ENCODE measurements around the gene FAM222A. TPM values are rescaled to one million over a fixed set of nuclear protein-coding genes. Genes with fewer than 3 reads are reported as not detected.

Gene FAM222A
- total RNA-seq, 4 donors from 2014 or later, result 0.34 to 3.5 (median 1.7) TPM; not detected in 1

DNA sequence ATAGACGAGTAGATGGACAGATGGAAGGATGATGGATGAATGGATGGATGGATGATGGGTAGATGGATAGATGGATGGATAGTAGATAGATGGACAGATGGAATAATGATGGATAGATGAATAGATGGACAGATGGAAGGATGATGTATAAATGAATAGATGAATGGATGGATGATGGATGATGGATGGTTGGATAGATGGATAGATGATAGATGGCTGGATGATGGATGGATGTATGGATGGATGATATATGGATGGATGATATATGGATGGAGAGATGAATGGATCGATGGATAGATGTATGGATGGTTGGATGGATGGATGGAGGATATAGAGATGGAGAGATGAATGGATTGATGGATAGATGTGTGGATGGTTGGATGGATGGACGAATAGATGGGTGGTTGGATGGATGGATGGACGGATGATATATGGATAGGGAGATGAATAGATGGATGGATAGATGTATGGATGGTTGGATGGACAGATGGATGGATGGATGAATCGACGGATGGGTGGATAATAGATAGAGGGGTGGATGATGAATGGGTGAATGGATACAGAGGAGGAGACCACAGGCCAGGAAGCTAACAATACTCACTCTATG lies 100.3 kb downstream of the FAM222A start:
- intact Hi-C loops (cut with DNase I; ENCODE audit: low total_unique reads), result no loop called here
- H3K27me3 ChIP-seq, result no peaks in the 10 kb centered on the region
- no peaks in the 10 kb centered on the region for H3K36me3 ChIP-seq
- no peaks in the 10 kb centered on the region for H3K9me3 ChIP-seq
- H3K4me3 ChIP-seq, result no peak overlapping the region
- H3K27ac ChIP-seq, result no peak overlapping the region
- no peak for DNase-seq
- no peak for TF ChIP-seq CTCF (IDR thresholded peaks at IDR 0.05)
- TF ChIP-seq POLR2A (IDR thresholded peaks at IDR 0.05), result no peak
- no peaks in the 10 kb centered on the region for H3K4me1 ChIP-seq

GRCh38 chr12:109814600-109815150 lies 101.0 kb downstream of the FAM222A start:
- DNase-seq, result no peak
- intact Hi-C loops (cut with DNase I; ENCODE audit: low total_unique reads), result no loop called here
- no peaks in the 10 kb centered on the region for H3K27me3 ChIP-seq

DNA sequence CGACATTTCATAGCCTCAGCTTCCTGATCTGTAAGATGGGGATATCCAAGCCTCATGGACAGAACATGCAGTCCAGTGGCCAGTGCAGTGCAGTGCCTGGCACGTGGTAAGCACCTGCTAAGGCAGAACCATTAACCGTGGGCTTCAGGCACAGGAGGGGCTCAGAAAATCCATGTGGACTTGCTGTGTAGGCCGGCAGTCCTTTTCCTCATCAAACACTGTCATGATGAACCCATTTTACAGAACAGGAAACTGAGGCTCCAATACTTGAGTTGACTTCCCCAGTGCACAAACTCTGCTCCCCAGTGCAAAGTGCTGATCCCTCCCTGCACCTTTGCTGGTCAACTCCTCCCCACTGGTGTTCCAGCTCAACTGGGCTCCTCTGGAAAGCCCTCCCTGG lies 101.6 kb downstream of the FAM222A start:
- no peak for TF ChIP-seq POLR2A (IDR thresholded peaks at IDR 0.05)
- TF ChIP-seq CTCF (IDR thresholded peaks at IDR 0.05), result no peak
- H3K27ac ChIP-seq, result no peak overlapping the region
- H3K36me3 ChIP-seq, result no peaks in the 10 kb centered on the region
- H3K9me3 ChIP-seq, result no peaks in the 10 kb centered on the region
- no peak for DNase-seq
- H3K27me3 ChIP-seq, result no peaks in the 10 kb centered on the region
- intact Hi-C loops (cut with DNase I; ENCODE audit: low total_unique reads), result no loop called here
- no peaks in the 10 kb centered on the region for H3K4me1 ChIP-seq
- H3K4me3 ChIP-seq, result no peak overlapping the region

More at GRCh38 chr12:109814600-109815150, 101.0 kb downstream of the FAM222A start:
- H3K4me3 ChIP-seq, result no peak overlapping the region
- no peaks in the 10 kb centered on the region for H3K9me3 ChIP-seq
- no peak overlapping the region for H3K27ac ChIP-seq
- no peak for TF ChIP-seq CTCF (IDR thresholded peaks at IDR 0.05)
- TF ChIP-seq POLR2A (IDR thresholded peaks at IDR 0.05), result no peak
- no peaks in the 10 kb centered on the region for H3K36me3 ChIP-seq
- H3K4me1 ChIP-seq, result no peaks in the 10 kb centered on the region

GRCh38 chr12:109815757-109816617 lies 102.4 kb downstream of the FAM222A start:
- no peak for DNase-seq
- Histone ChIP-seq H3K4me1 (no peaks in the 10 kb centered on the region), H3K27me3 (no peaks in the 10 kb centered on the region), H3K9me3 (no peaks in the 10 kb centered on the region), H3K27ac (no peak overlapping the region), H3K36me3 (no peaks in the 10 kb centered on the region), H3K4me3 (no peak overlapping the region)
- intact Hi-C loops (cut with DNase I; ENCODE audit: low total_unique reads), result no loop called here
- no peak for TF ChIP-seq CTCF (IDR thresholded peaks at IDR 0.05)
- no peak for TF ChIP-seq POLR2A (IDR thresholded peaks at IDR 0.05)

- TF ChIP-seq CTCF (IDR thresholded peaks at IDR 0.05), result no peak
- no peak for TF ChIP-seq POLR2A (IDR thresholded peaks at IDR 0.05)
- no peak for DNase-seq
- no peaks in the 10 kb centered on the region for H3K9me3 ChIP-seq
- no peak overlapping the region for H3K4me3 ChIP-seq
- no peak overlapping the region for H3K27ac ChIP-seq
- intact Hi-C loops (cut with DNase I; ENCODE audit: low total_unique reads), result no loop called here
- no peaks in the 10 kb centered on the region for H3K36me3 ChIP-seq
- no peaks in the 10 kb centered on the region for H3K4me1 ChIP-seq
- H3K27me3 ChIP-seq, result no peaks in the 10 kb centered on the region
These were observed 103.2 kb downstream of the FAM222A start for GRCh38 chr12:109816870-109817269.

Data from uterus (tissue), 4 donors.